Gastrocnemius medialis (tissue), 4 donors: ENCODE data around the gene KRTAP12-3. TPM values are rescaled to one million over a fixed set of nuclear protein-coding genes. Genes with fewer than 3 reads are reported as not detected.
"Not testable (repeated sequence)": the region's sequence is repeated elsewhere in the genome, so short reads cannot be mapped to it uniquely, and the experiment has no call there.

Source experiments
- ATAC-seq, 2 donors: fragments of 150-250 bp; one replicate each; pipeline ENCODE4 v1.9.1; 2016
- DNase-seq, 2 donors: peaks; one replicate each; pipeline ENCODE4 v3.0.0-alpha.2; 2019
- H3K27ac ChIP-seq, 4 donors: fragments of 200-600 bp; sonication (generic); 1 replicate in 1 of 4; 2 replicates in 3 of 4; pipeline ENCODE4 v1.5.1; 2016 to 2018; ENCODE audit warnings: mild to moderate bottlenecking in 2 of 4, moderate library complexity in 1 of 4
- H3K27me3 ChIP-seq, 3 donors: fragments of 200-600 bp; sonication (generic) in 2 of 3; 1 replicate in 1 of 3; 2 replicates in 2 of 3; pipeline versions ENCODE4 v1.5.1 to v1.6.0; 2016 to 2019; ENCODE audit warnings: mild to moderate bottlenecking in 1 of 3, moderate library complexity in 1 of 3
- H3K36me3 ChIP-seq, 2 donors: fragments of 200-600 bp; sonication (generic) in 1 of 2; one replicate each; pipeline ENCODE4 v1.5.1; 2017 to 2018
- H3K4me1 ChIP-seq, 2 donors: fragments of 200-600 bp; sonication (generic) in 1 of 2; one replicate each; pipeline ENCODE4 v1.5.1; 2016 to 2017; ENCODE audit warnings: mild to moderate bottlenecking in 2 of 2
- H3K4me3 ChIP-seq, 4 donors: fragments of 200-600 bp; sonication (generic) in 3 of 4; 1 replicate in 1 of 4; 2 replicates in 3 of 4; pipeline ENCODE4 v1.5.1; 2016 to 2019; ENCODE audit warnings: mild to moderate bottlenecking in 2 of 4
- H3K9me3 ChIP-seq, 3 donors: fragments of 200-600 bp; sonication (generic) in 2 of 3; 1 replicate in 1 of 3; 2 replicates in 2 of 3; pipeline ENCODE4 v1.5.1; 2016 to 2019
- POLR2A ChIP-seq, 2 donors: fragments of 450-650 bp; IDR thresholded peaks; one replicate each; pipeline ENCODE4 v1.6.1; 2017; ENCODE audit warnings: antibody characterized with exemption in 2 of 2, mild to moderate bottlenecking in 2 of 2, moderate library complexity in 2 of 2
- in situ Hi-C, 4 donors: fragments of 200-750 bp; cut with MboI; loops; one replicate each; pipeline versions ENCODE4 v1.15.0 to v1.8.0; 2017; ENCODE audit warnings: low sequenced_read_pairs in 4 of 4
- intact Hi-C: fragments of 100-400 bp; cut with DNase I; formaldehyde crosslinking; loops from one replicate; pipeline ENCODE4 v1.15.1; 2023; ENCODE audit warnings: low total_unique reads
- total RNA-seq, 4 donors: library from RNA; depleted of rRNA; stranded (reverse); fragments of >200 nt; gene quantifications; one replicate each; pipeline versions ENCODE4 v1.1.0 to v1.2.3, GENCODE V29; 2016
- TF ChIP-seq, protein P1 (sequence below), 5 experiments: fragments of 450-650 bp in 3 of 5; fragments of 200-600 bp in 2 of 5; sonication (generic) in 2 of 5; IDR thresholded peaks in 4 of 5; conservative IDR thresholded peaks in 1 of 5; 1 replicate in 4 of 5; 2 replicates in 1 of 5; pipeline ENCODE4 v1.5.1; 2016 to 2019; ENCODE audit warnings: antibody characterized with exemption in 5 of 5, mild to moderate bottlenecking in 3 of 5, moderate library complexity in 3 of 5

Gene KRTAP12-3
- total RNA-seq, 4 donors from 2014 or later, result not detected

DNA sequence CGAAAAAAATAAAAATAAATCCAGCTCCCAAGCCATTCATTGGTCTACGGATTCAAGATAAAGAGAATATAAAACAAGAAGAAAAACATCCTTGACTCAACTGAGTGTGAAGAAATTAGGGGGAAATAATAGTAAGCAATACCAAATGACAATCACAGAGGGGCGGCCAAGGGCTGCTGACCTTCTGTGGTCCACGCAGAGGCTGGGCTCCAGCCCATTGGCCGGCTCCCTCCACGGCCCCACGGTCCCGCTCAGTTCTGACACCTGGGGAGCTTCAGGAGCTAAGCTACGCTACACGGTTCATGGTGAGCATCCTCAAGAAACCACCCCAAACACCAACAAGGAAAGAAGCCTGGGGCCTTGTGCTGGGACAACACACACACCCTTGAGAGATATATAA lies 38.8 kb downstream of the KRTAP12-3 start:
- Histone ChIP-seq H3K9me3 (peaks cover 0 to 15% (median 4%) of the 10 kb centered on the region in 3 donors), H3K36me3 (no peaks in the 10 kb centered on the region), H3K4me1 (no peaks in the 10 kb centered on the region), H3K27ac (no peak overlapping the region), H3K27me3 (peaks cover 20 to 43% (median 39%) of the 10 kb centered on the region in 3 donors), H3K4me3 (no peak overlapping the region)
- in situ Hi-C loops (no loop called here), intact Hi-C loops (no loop called here)
- no peak for DNase-seq
- no peak for ATAC-seq
- TF ChIP-seq, protein P1, sequence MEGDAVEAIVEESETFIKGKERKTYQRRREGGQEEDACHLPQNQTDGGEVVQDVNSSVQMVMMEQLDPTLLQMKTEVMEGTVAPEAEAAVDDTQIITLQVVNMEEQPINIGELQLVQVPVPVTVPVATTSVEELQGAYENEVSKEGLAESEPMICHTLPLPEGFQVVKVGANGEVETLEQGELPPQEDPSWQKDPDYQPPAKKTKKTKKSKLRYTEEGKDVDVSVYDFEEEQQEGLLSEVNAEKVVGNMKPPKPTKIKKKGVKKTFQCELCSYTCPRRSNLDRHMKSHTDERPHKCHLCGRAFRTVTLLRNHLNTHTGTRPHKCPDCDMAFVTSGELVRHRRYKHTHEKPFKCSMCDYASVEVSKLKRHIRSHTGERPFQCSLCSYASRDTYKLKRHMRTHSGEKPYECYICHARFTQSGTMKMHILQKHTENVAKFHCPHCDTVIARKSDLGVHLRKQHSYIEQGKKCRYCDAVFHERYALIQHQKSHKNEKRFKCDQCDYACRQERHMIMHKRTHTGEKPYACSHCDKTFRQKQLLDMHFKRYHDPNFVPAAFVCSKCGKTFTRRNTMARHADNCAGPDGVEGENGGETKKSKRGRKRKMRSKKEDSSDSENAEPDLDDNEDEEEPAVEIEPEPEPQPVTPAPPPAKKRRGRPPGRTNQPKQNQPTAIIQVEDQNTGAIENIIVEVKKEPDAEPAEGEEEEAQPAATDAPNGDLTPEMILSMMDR (IDR thresholded peaks at IDR 0.05 in 4 of 5, conservative IDR thresholded peaks at IDR 0.05 in 1 of 5), result no peak
- no peak for TF ChIP-seq POLR2A (IDR thresholded peaks at IDR 0.05)

DNA sequence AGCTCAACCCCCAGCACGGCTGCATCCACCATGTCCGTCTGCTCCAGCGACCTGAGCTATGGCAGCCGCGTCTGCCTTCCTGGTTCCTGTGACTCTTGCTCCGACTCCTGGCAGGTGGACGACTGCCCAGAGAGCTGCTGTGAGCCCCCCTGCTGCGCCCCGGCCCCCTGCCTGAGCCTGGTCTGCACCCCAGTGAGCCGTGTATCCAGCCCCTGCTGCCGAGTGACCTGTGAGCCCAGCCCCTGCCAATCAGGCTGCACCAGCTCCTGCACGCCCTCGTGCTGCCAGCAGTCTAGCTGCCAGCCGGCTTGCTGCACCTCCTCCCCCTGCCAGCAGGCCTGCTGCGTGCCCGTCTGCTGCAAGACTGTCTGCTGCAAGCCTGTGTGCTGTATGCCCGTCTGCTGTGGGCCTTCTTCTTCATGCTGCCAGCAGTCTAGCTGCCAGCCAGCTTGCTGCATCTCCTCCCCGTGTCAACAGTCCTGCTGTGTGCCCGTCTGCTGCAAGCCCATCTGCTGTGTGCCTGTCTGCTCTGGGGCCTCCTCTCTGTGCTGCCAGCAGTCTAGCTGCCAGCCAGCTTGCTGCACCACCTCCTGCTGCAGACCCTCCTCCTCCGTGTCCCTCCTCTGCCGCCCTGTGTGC lies 39.6 kb downstream of the KRTAP12-3 start, which contains the start of gene KRTAP10-12:
TSS of gene KRTAP10-12 (plus strand) at position 1 of the 639 bp plus-strand sequence. CDS start at position 31, 30 bp downstream.
- in situ Hi-C loops, result not testable (repeated sequence)

DNA sequence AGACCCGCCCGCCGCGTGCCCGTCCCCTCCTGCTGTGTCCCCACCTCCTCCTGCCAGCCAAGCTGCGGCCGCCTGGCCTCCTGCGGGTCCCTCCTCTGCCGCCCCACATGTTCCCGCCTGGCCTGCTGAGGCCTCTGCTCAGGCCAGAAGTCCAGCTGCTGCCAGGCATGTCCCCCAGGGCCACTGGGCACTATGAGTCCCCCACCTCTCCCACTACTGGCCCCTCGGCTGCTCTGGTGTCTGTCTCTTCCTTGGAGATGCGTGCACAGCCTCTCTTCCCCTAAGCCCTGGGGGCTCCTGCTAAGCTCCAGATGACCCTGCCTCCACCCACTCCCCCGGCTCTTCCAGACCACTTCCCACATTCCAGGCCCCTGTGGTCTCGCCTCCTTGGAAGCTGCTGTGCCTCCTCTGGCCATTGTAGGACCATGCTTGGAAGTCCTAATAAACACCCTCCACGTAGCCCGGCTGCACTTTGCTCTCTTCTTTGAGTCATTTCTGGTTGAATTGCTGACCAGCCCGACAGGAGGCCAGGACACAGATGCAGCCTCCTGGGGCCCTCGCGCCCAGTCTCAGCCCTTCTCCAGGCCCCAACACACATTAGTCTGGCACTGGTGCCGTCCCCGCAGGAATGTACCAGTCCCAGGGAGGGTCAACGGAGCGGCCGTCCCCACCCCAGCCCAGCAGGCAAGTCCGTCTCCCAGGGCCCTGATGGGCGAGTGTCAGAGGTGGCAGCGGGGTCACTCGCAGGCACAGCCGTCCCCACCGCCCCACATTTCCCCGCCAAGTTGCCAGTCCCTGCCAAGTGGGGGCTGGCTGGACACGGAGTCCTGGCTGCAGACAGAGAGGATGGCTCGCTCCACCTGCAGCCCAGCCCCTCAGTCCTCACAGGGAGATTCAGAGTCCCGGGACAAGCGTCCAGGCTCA lies 40.3 kb downstream of the KRTAP12-3 start:
- Histone ChIP-seq H3K27ac (no peak overlapping the region), H3K4me3 (no peak overlapping the region), H3K36me3 (no peaks in the 10 kb centered on the region), H3K9me3 (peaks cover 0 to 11% (median 2%) of the 10 kb centered on the region in 3 donors), H3K27me3 (peaks cover 31 to 58% (median 54%) of the 10 kb centered on the region in 3 donors), H3K4me1 (no peaks in the 10 kb centered on the region)
- no peak for TF ChIP-seq POLR2A (IDR thresholded peaks at IDR 0.05)
- TF ChIP-seq, protein P1 (IDR thresholded peaks at IDR 0.05 in 4 of 5, conservative IDR thresholded peaks at IDR 0.05 in 1 of 5), result no peak
- in situ Hi-C loops, result no loop called here
- intact Hi-C loops, result no loop called here
- ATAC-seq (no peak), DNase-seq (no peak)

More for the DNA sequence above, 39.6 kb downstream of the KRTAP12-3 start, which contains the start of gene KRTAP10-12:
- H3K9me3 ChIP-seq, result peaks cover 0 to 15% (median 4%) of the 10 kb centered on the region in 3 donors
- H3K27me3 ChIP-seq, result peaks cover 26 to 50% (median 46%) of the 10 kb centered on the region in 3 donors
- H3K4me3 ChIP-seq, H3K36me3 ChIP-seq, DNase-seq, intact Hi-C loops, H3K4me1 ChIP-seq, ATAC-seq, H3K27ac ChIP-seq: not testable (repeated sequence)

DNA sequence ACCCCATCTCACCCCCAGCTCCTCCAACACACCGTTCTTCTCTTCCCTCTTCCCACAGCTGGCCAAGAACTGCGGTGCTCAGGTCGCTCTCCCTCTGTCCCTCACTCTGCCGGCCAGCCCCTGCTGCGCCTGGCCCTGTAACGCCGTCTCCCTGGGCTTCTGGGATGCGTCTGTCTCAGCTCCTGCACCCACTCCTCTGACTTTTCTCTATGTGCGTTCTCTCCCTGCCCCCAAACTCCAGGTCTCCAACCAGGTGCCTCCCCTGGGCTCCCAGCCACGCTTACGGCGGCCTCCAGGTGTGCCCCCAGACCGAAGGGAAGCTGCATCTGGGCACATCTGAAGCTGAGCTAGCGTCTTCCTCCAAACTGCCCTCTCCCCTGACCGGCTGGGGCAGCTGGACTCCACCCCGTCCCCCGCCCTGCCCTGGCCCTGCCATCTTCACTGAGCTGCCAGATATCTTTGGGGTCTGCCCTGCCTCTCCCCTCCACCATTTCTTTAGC lies 41.8 kb downstream of the KRTAP12-3 start:
- no peaks in the 10 kb centered on the region for H3K9me3 ChIP-seq
- in situ Hi-C loops (no loop called here), intact Hi-C loops (no loop called here)
- DNase-seq (no peak), ATAC-seq (no peak)
- H3K27ac ChIP-seq, result no peak overlapping the region
- no peaks in the 10 kb centered on the region for H3K4me1 ChIP-seq
- TF ChIP-seq POLR2A (IDR thresholded peaks at IDR 0.05), result no peak
- TF ChIP-seq, protein P1 (IDR thresholded peaks at IDR 0.05 in 4 of 5, conservative IDR thresholded peaks at IDR 0.05 in 1 of 5), result no peak
- H3K27me3 ChIP-seq, result peaks cover 44 to 73% (median 69%) of the 10 kb centered on the region in 3 donors
- H3K4me3 ChIP-seq, result no peak overlapping the region
- no peaks in the 10 kb centered on the region for H3K36me3 ChIP-seq
